ENCODE measurements around the gene ALPK1. TPM values are rescaled to one million over a fixed set of nuclear protein-coding genes. Genes with fewer than 3 reads are reported as not detected.

The ALPK1 gene
- total RNA-seq, 1 experiment from 2014 or later = 11.8 TPM

DNA sequence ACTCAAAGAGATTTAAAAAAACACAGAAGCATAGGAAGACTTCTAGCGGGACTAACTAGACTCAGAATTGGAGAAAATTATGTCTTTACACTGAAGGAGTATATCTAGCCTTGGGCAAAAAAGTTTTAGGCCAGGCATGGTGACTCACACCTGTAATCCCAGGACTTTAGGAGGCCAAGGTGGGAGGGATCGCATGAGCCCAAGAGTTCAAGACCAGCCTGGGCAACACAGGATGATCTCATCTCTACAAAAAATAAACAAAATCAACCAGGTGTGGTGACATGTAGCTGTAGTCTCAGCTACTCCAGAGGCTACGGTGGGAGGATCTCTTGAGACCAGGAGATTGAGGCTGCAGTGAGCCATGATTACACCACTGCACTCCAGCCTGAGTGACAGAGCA lies 119.3 kb downstream of the ALPK1 start:
- H3K27ac ChIP-seq (ENCODE audit: low read depth, low read length, poor library complexity, severe bottlenecking) = no peak overlapping the region
- no peak for DNase-seq (ENCODE audit: low spot score)
- POLR2A ChIA-PET (ENCODE audit: low non-redundant PET) = no interaction called here
- H3K27me3 ChIP-seq (replicated peaks; ENCODE audit: insufficient read depth, low read depth, low read length, poor library complexity) = no peaks in the 10 kb centered on the region
- CTCF ChIA-PET = no interaction called here
- TF ChIP-seq, protein P1, sequence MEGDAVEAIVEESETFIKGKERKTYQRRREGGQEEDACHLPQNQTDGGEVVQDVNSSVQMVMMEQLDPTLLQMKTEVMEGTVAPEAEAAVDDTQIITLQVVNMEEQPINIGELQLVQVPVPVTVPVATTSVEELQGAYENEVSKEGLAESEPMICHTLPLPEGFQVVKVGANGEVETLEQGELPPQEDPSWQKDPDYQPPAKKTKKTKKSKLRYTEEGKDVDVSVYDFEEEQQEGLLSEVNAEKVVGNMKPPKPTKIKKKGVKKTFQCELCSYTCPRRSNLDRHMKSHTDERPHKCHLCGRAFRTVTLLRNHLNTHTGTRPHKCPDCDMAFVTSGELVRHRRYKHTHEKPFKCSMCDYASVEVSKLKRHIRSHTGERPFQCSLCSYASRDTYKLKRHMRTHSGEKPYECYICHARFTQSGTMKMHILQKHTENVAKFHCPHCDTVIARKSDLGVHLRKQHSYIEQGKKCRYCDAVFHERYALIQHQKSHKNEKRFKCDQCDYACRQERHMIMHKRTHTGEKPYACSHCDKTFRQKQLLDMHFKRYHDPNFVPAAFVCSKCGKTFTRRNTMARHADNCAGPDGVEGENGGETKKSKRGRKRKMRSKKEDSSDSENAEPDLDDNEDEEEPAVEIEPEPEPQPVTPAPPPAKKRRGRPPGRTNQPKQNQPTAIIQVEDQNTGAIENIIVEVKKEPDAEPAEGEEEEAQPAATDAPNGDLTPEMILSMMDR (conservative IDR thresholded peaks at IDR 0.05; ENCODE audit: low read depth, low read length) = no peak
- TF ChIP-seq EZH2 (IDR thresholded peaks at IDR 0.05; ENCODE audit: borderline replicate concordance, low read depth, low read length, poor library complexity, severe bottlenecking) = no peak
- intact Hi-C loops (cut with micrococcal nuclease; ENCODE audit: unreplicated experiment) = no loop called here
- no peaks in the 10 kb centered on the region for H3K9me3 ChIP-seq (ENCODE audit: low read depth, low read length, poor library complexity, severe bottlenecking)
- no peaks in the 10 kb centered on the region for H3K36me3 ChIP-seq (ENCODE audit: insufficient read depth, low read length, poor library complexity, severe bottlenecking)
- no peaks in the 10 kb centered on the region for H3K4me1 ChIP-seq (ENCODE audit: insufficient read depth, low read length, poor library complexity, severe bottlenecking)
- no TSS peak for BruUV-seq (replicated peaks)
- no peak overlapping the region for H3K4me3 ChIP-seq (ENCODE audit: low read depth, low read length, poor library complexity, severe bottlenecking)

DNA sequence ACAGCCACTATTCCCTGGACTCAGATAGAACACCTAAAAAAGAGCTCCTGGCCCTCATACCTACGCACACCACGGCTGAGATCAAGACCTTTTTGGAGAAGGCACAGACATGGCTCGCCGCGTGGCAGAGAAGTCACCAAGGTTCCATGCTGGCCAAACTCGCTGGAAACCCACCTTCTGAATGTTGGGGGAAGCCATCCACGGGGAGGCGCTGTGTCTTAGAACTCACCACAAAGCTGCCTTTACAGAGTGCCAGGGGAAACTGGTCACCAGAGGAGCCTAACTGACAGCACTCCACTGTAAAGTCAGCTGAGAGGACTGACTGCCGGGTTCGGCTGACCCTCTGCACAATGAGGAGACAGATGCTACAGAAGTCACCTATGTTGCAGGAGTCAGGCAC lies 120.9 kb downstream of the ALPK1 start:
- no peak overlapping the region for H3K27ac ChIP-seq (ENCODE audit: low read depth, low read length, poor library complexity, severe bottlenecking)
- no peak overlapping the region for H3K4me3 ChIP-seq (ENCODE audit: low read depth, low read length, poor library complexity, severe bottlenecking)
- no peak for DNase-seq (ENCODE audit: low spot score)
- intact Hi-C loops (cut with micrococcal nuclease; ENCODE audit: unreplicated experiment) = no loop called here
- ChIA-PET CTCF (no interaction called here), POLR2A (ENCODE audit: low non-redundant PET) (no interaction called here)
- BruUV-seq (replicated peaks) = no TSS peak
- TF ChIP-seq, protein P1 (conservative IDR thresholded peaks at IDR 0.05; ENCODE audit: low read depth, low read length) = no peak
- TF ChIP-seq EZH2 (IDR thresholded peaks at IDR 0.05; ENCODE audit: borderline replicate concordance, low read depth, low read length, poor library complexity, severe bottlenecking) = no peak
- H3K27me3 ChIP-seq (replicated peaks; ENCODE audit: insufficient read depth, low read depth, low read length, poor library complexity) = no peaks in the 10 kb centered on the region
- H3K36me3 ChIP-seq (ENCODE audit: insufficient read depth, low read length, poor library complexity, severe bottlenecking) = no peaks in the 10 kb centered on the region
- no peaks in the 10 kb centered on the region for H3K9me3 ChIP-seq (ENCODE audit: low read depth, low read length, poor library complexity, severe bottlenecking)
- no peaks in the 10 kb centered on the region for H3K4me1 ChIP-seq (ENCODE audit: insufficient read depth, low read length, poor library complexity, severe bottlenecking)

DNA sequence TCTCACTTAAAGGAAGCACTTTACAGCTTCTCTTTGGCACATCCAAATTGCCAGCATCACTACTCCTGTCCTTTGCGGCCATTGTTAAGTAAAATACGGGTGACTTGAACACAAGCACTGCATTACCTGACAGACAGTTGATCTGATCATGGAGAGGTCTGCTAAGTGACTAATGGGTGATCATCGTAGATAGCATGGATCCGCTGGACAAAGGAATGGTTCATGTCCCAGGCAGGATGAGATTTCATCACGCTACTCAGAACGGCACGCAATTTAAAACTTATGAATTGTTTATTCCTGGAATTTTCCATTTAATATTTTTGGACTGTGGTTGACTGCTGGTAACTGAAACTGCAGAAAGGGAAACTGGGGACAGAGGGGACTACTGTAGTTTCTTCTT lies 124.7 kb downstream of the ALPK1 start:
- Histone ChIP-seq H3K4me3 (ENCODE audit: low read depth, low read length, poor library complexity, severe bottlenecking) (no peak overlapping the region), H3K36me3 (ENCODE audit: insufficient read depth, low read length, poor library complexity, severe bottlenecking) (no peaks in the 10 kb centered on the region), H3K9me3 (ENCODE audit: low read depth, low read length, poor library complexity, severe bottlenecking) (no peaks in the 10 kb centered on the region), H3K27ac (ENCODE audit: low read depth, low read length, poor library complexity, severe bottlenecking) (no peak overlapping the region), H3K27me3 (replicated peaks; ENCODE audit: insufficient read depth, low read depth, low read length, poor library complexity) (no peaks in the 10 kb centered on the region), H3K4me1 (ENCODE audit: insufficient read depth, low read length, poor library complexity, severe bottlenecking) (no peaks in the 10 kb centered on the region)
- no peak for DNase-seq (ENCODE audit: low spot score)
- ChIA-PET POLR2A (ENCODE audit: low non-redundant PET) (no interaction called here), CTCF (no interaction called here)
- BruUV-seq (replicated peaks) = no TSS peak
- TF ChIP-seq, protein P1 (conservative IDR thresholded peaks at IDR 0.05; ENCODE audit: low read depth, low read length) = no peak
- no peak for TF ChIP-seq EZH2 (IDR thresholded peaks at IDR 0.05; ENCODE audit: borderline replicate concordance, low read depth, low read length, poor library complexity, severe bottlenecking)
- intact Hi-C loops (cut with micrococcal nuclease; ENCODE audit: unreplicated experiment) = no loop called here

Measured in A673 (cell line).